Ishikawa (cell line): Measurements from ENCODE around the gene ERCC6L2.

Experiments used
- CEBPB ChIP-seq: IDR thresholded peaks from 2 replicates; pipeline ENCODE4 v1.6.1; 2012
- CREB1 ChIP-seq: IDR thresholded peaks from 2 replicates; pipeline ENCODE4 v1.6.1; 2012; ENCODE audit warnings: low read depth
- EP300 ChIP-seq: IDR thresholded peaks from 2 replicates; pipeline ENCODE4 v1.6.1; 2012; ENCODE audit warnings: borderline replicate concordance
- RAD21 ChIP-seq: IDR thresholded peaks from 2 replicates; pipeline ENCODE4 v1.6.1; 2012; ENCODE audit warnings: low read depth
- TCF12 ChIP-seq: IDR thresholded peaks from 2 replicates; pipeline ENCODE4 v1.6.1; 2012; ENCODE audit warnings: low read depth
- TEAD4 ChIP-seq: IDR thresholded peaks from 2 replicates; pipeline ENCODE4 v1.6.1; 2012
- YY1 ChIP-seq: IDR thresholded peaks from 2 replicates; pipeline ENCODE4 v1.6.1; 2012; ENCODE audit warnings: low read depth
- ZBTB7A ChIP-seq: IDR thresholded peaks from 2 replicates; pipeline ENCODE4 v1.6.1; 2012; ENCODE audit warnings: low read depth
- TF ChIP-seq, protein P1 (sequence below): IDR thresholded peaks from 2 replicates; pipeline ENCODE4 v1.6.1; 2012; ENCODE audit warnings: low read depth, mild to moderate bottlenecking
- TF ChIP-seq, protein P2 (sequence below): IDR thresholded peaks from 2 replicates; pipeline ENCODE4 v1.6.1; 2012

DNA sequence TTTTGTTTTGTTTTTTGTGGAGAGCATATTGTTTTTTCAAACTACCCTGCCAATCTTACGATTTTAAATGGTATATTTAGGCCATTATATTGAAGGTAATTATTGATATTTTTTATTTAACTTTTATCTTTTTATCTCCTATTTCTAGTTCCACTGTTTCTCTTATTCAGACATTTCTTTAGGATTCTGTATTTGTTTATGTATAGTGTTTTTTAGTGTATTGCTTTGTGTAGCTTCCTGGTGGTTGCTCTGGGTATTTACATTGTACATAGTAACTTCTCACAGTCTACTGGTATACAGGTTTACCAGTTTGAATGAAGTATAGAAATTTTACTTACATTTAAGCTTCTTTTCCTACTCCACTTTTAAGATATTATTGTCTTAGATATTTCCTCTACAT lies 63.2 kb downstream of the ERCC6L2 start:
- TF ChIP-seq CREB1 = no peak
- no peak for TF ChIP-seq ZBTB7A
- no peak for TF ChIP-seq YY1
- TF ChIP-seq EP300 = no peak
- TF ChIP-seq CEBPB = no peak
- TF ChIP-seq, protein P1, sequence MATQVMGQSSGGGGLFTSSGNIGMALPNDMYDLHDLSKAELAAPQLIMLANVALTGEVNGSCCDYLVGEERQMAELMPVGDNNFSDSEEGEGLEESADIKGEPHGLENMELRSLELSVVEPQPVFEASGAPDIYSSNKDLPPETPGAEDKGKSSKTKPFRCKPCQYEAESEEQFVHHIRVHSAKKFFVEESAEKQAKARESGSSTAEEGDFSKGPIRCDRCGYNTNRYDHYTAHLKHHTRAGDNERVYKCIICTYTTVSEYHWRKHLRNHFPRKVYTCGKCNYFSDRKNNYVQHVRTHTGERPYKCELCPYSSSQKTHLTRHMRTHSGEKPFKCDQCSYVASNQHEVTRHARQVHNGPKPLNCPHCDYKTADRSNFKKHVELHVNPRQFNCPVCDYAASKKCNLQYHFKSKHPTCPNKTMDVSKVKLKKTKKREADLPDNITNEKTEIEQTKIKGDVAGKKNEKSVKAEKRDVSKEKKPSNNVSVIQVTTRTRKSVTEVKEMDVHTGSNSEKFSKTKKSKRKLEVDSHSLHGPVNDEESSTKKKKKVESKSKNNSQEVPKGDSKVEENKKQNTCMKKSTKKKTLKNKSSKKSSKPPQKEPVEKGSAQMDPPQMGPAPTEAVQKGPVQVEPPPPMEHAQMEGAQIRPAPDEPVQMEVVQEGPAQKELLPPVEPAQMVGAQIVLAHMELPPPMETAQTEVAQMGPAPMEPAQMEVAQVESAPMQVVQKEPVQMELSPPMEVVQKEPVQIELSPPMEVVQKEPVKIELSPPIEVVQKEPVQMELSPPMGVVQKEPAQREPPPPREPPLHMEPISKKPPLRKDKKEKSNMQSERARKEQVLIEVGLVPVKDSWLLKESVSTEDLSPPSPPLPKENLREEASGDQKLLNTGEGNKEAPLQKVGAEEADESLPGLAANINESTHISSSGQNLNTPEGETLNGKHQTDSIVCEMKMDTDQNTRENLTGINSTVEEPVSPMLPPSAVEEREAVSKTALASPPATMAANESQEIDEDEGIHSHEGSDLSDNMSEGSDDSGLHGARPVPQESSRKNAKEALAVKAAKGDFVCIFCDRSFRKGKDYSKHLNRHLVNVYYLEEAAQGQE = no peak
- TF ChIP-seq RAD21 = no peak
- no peak for TF ChIP-seq TCF12
- no peak for TF ChIP-seq TEAD4
- TF ChIP-seq, protein P2, sequence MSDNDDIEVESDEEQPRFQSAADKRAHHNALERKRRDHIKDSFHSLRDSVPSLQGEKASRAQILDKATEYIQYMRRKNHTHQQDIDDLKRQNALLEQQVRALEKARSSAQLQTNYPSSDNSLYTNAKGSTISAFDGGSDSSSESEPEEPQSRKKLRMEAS = no peak
